G401 (cell line): ENCODE data around the gene NBPF1. TPM values are rescaled to one million over a fixed set of nuclear protein-coding genes. Genes with fewer than 3 reads are reported as not detected.
"Not testable (repeated sequence)": the region's sequence is repeated elsewhere in the genome, so short reads cannot be mapped to it uniquely, and the experiment has no call there.

ENCODE experiments used
- DNase-seq: peaks from one replicate; pipeline ENCODE4 v3.0.0-alpha.2; 2015; ENCODE audit warnings: low spot score
- in situ Hi-C: cut with HindIII; loops from 2 replicates; pipeline ENCODE4 v1.10.0; 2016; ENCODE audit warnings: low sequenced_read_pairs, mixed read lengths
- total RNA-seq: library from RNA; depleted of rRNA; stranded (reverse); fragments of >200 nt; shearing (Covaris generic); gene quantifications from 2 replicates; pipeline ENCODE4 v1.2.3, GENCODE V29; 2014

NBPF1 gene
- total RNA-seq, 1 experiment from 2014 or later, result 27.6 TPM

DNA sequence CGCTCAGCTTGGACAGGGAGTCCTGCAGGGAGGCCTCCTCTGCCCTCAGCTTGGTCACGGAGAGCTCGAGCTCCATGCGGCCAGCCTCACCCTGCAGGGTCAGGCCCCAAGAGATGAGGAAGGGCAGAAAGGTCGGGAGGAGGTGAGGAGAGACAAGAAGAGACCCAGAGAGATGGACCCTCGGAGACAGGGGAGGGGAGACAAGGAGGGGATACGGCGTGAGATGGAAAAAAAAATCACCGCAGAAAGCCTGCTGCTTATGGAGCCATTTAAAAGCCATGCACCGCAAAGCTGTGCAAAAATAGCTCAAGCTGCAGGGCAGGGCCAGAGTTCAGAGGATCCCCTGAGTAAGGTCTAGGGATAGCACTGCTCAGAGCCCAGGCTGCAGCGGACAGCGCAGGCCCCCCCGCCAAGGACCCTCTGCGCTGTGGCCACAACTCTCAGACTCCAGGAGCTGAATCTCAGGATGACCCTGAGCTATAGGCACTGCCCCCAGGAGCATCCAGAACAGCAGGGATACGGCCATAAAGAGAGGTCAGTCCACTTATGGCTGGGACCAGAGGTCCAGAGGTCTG is 13.1 kb upstream of the NBPF1 start:
- in situ Hi-C loops, DNase-seq: not testable (repeated sequence)

DNA sequence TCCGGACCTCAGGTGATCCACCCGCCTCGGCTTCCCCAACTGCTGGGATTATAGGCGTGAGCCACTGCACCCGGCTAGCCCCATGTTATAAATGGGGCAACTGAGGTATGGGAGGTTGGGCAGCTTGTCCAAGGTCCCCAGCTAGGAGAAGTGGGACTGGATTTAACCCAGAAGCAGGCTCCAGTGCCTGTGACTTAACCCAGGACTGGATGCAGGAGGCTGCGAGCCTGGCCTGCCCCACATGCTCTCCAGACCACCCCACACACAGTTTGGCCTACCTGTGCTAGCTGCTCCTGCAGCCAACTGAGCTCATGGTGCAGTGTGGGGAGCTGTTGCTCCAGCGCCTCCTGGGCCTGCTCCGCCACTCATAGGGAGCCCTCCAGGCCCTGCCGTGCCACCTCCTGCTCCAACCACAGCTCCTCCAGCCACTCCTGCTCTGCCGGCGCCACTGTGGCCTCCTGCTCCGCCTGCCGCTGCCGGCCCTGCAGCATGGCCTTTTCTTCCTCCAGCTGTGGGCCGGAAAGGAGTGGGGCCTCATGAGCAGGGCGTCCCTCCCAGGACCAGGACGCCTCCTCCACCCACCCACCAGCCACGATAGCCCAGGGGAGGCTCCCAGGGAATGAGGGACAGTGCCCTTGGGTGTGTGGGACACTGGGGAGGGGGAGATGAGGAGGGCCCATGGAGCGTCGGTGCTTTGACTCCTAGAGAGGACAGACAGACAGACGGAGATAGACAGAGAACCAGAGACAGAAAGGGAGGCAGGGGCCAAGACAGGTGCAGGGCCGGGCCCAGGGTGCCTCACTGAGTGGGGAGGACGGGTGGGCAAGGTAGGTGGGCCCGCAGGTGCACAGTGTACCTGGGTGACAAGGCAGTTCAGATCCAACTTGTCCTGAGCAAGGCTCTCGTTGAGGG is 12.4 kb upstream of the NBPF1 start:
- in situ Hi-C loops, result no loop called here
- no peak for DNase-seq

DNA sequence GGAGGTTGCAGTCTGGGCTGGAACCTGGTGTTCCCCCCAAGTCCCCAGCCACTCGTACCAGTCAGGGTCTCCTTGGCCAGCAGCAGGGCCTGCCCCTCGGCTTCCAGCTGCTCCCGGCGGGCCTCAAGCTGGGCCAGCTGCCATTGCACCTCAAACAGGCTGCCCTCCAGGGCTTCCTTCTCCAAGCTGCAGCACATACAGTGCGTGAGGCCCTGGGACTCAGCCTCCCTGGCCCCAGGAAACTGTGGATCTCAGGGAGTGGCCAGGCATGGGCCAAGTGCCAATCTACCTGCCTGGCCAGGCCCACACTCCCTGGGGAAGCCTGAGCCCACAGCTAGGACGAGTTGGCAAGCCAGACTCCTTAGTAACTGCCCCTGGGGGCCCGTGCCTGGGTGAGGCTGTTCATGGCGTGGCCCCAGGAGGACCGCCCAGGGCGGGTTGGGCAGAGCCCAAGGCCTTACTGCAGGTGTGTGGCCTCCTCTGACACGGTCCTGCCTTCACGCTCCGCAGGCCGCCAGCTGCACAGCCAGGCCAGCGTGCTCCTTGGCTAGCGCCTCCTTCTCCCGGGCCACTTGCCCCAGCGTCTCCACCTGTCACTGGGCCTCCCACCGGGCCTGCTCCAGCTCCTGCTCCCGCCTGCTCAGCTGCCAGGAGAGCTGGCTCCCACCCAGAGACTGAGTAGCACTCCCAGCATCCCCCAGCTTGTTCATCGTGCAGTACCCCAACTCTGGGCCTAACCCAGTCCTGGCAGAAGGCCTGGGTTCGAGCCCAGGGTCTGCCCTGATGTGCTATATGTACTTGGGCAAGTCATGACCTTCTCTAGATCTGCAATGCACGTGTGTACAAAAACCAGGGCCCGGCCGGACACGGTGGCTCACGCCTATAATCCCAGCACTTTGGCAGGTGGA is 10.7 kb upstream of the NBPF1 start:
- DNase-seq, result peak; percentile 95
- in situ Hi-C loops, result not testable (repeated sequence)

DNA sequence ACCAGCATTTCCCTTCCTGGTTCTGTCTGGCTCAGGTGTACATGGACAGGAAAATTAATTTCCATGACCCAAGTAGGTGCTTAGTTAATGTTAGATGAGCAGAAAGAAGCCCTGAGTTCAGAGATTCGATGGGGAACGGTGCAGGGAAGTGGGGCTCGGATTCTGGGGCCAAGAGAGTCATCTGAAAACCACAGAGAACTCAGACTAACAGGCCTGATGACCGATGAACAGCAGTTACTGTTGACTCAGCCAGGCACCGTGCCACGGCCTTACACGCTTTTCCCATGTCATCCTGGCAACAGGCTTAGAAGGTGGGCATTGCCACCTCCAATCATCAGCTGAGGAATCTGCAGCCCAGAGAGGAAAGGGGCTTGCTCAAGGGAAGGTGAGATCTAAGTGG is 10.0 kb upstream of the NBPF1 start:
- in situ Hi-C loops, result not testable (repeated sequence)
- peak; percentile 79 for DNase-seq

DNA sequence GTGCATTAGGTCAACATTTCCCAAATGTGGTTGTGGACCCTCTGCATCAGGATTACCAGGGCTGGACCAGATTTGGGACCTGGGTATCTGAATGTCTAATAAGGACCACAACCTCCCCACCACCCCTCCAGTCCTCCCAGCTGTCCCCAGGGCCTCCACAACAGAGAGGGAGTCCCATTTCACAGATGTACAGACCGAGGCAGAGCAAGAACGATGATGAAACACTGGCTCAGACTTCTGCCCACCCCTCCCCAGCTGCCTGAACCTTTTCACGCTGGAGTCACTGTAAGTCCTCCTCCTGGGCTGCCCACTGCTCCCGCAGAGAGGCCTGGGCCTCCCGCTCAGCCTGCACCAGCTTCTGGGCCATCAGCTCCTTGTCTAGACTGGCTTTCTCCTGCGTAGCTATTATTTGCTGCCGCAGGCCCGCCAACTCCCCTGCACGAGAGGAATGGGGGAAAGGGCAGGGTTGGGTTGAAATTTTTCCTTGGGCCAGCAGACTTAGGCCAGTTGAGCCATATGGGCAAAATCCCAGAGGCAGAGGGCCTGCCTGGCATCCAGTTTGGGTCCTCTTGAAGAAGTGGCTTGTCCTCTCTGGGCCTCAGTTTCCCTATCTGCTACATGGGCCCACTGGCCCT is 8.4 kb upstream of the NBPF1 start:
- DNase-seq, in situ Hi-C loops: not testable (repeated sequence)

DNA sequence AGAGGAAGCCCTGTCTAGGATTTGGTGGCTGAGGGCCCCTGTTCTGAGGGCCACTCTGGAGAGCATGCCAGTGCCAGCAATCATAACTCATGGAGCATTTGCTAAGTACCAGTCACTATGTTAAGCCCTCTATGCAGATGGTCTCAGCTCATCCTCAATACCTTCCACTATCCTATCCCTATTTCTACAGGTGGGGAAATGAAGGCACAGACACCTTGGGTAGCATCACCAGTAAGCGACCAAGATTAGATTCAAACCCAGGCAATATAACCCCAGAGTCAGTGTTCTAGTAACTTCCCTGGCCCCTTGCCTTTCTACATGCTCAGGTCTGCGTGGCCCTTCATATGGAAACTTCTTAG is 7.9 kb upstream of the NBPF1 start:
- in situ Hi-C loops, result no loop called here

DNA sequence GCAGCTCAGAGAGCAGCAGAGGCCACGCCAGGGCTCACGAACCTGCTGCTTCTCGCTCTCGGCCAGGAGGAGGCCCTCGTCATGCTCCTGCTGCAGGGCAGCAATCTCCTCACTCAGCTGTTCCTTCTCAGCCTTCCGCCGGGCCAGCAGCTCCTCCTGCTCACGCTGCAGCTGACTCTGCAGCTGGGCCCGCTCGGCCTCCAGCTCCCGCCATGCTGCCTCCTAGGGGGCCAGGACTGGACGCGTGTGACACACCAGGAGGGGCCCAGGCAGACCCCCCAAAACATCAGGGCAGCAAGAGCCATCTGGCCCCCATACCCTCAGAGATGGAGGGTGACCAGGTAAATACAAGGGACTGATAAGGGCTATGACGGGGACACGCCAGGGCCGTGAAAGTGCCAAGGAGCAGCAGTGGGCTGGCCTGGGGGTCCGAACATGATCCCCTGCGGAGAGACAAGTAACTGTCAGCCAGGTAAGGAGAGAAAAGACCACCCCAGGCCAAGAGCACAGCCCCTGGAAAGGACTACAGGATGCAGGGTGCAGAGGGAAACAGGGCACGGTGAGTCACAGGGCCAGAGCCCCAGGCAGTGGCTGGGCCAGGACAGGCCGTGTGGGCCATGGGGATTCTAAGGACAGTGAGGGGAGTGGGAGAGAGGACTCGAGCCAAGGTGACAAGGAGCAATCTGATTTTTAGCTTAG is 6.6 kb upstream of the NBPF1 start:
- in situ Hi-C loops, DNase-seq: not testable (repeated sequence)

More for the DNA sequence above, 7.9 kb upstream of the NBPF1 start:
- no peak for DNase-seq

DNA sequence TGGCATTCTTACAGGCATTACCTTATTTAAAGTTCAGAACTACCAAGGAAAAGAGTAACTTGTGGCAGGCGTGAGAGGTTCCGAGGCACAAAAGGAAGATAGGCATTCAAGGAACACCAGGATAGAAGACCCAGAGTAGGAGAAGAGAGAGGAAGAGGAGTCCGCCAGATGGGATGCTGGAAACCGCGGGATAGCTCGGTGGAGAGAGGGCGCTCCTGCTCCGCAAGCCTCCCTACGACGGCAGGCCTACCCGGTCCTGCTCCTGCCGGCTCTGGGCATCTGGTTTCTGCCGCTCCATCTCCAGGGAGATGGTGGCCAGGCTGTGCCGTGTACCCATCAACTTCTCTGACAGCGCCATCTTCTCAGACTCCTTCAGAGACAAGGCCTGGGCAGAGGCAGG is 5.4 kb upstream of the NBPF1 start:
- in situ Hi-C loops, result no loop called here
- no peak for DNase-seq

DNA sequence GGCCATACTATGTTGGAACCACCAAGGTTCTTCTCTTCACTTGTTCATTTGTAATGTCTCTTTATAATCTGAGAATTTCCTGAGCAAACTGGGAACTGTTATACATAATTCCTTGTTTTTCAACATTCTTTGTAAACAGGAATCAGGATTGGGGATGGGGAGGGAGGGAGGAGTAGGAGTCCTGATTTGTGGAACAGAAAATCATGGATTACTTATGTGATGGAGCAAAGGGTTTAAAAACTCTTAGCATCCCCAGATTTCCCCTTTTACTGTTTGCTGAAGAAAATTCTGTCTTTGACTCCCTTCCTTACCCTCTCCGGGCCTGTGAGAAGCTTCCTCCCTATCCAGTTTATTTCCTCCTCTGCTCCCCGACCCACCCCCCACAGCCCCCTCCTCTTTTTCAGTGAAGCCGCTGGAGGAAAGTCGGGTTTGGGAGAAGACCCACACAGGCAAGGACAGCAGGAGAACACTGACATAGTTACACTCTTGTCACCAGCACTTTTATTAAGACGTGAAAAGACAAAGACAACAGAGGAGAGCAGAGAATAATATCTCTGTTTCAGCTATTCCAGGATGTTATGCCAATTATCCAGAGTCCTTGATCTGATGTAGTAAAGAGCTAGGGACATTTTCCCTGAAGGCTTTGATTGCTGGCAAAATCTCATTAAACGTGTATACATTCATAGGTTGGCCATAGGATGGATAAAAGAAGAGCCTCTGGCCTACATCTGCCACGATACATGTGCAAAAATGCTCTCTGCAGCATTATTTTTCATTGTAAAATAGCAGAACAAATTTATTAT is 4.6 kb upstream of the NBPF1 start:
- in situ Hi-C loops, result no loop called here
- no peak for DNase-seq

DNA sequence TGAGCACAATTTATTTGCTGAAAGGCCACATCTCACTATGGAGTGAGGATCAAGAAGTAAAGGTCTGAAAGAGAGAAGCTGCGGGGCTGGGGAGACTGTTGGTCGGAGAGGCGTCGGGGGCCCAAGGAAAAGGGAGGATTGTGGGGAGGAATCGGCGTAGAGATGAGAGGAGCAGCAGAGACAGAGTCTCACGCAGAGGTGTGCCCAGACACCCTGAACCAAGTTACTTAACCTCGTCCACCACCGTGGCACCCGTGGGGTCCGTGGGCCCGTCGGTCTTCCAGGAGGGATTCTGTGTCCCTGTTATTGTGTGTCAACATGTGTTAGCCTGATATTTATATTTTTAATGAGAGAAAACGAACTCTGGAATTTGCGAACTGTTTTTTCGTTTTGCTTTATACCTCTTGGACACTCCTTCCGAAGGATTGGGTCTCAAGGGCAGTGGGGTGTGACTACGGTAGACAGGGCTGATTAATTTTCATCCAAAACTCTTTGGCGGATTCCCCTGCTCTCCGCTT is 3.8 kb upstream of the NBPF1 start:
- in situ Hi-C loops, result no loop called here
- DNase-seq, result no peak

DNA sequence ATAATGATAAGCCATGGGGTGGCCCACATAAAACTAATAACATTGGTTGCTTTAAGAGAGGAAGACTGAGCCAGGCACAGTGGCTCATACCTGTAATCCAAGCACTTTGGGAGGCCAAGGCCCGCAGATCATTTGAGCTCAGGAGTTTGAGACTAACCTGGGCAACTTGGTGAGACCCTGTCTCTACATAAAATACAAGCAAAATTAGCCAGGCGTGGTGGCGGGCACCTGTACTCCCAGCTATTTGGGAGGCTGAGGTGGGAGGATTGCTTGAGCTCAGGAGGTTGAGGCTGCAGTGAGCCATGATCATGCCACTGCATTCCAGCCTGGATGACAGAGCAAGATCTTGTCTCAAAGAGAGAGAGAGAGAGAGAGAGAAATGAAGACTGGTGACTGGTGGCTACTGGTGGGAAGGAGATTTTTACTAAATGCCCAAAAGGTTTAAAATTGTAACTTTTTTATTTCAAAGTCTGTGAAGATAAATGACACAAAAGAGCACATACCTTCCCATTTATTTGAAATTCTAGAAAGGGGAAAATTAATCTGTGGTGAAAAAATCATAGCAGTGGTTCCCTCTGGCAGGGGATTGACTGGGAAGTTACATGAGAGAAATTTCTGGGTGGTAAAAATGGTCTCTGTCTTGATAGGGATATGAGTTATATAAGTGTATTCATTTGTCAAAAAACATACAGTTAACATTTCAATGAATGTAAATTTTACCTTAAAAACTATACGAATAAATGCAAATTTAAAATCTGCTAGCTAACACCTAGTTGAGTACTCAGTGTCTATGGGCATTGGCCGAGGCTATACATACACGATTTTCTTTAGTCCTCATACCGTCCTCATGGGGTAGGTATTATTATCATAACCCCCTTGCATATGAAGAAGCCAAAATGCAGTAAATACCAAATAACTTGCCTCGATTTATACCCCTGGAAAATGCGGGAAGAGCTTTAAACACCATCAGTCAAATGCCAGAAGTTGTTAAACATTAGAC is 2.2 kb upstream of the NBPF1 start:
- in situ Hi-C loops, result no loop called here
- DNase-seq, result no peak

DNA sequence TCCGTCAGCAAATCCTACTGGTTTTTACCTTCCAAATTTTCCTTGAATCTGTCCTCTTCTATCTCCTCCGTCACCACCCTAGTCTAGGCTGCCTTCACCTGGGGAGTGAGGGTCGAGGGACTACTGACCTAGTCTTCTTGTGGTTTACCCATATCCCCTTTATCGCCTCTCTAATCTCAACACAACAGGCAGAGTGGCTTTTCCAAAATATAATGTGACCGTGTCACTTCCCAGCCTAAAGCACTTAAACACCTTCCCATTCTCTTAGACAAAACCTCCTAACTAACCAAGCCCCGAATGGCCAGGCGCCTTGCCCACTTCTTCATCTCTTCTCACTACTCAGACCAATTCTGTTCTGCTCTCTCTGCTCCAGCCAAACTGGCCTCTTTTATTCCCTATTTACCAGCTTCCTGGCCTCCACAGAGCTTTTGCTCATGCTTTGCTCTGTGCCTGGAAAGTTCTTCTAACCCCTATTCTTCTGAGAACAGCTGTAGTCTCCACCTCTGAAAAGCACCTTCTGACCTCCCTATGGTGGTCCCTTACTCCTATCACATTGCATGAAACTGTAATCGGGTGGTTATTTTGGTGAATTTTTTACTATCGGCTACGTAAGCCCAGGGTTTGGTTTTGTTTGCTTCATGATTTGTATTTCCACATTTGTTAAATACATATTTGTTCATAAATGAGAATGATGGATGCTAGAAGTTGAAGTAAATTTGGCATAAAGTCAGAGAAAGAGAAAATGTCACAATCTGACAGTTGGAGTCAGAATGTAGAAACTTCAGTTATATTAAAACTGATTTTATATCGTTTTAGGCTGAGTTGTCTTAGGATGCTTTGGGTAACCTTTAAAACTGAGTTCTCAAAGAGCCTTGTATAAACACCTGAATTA is 1.2 kb upstream of the NBPF1 start:
- no peak for DNase-seq
- in situ Hi-C loops, result no loop called here

DNA sequence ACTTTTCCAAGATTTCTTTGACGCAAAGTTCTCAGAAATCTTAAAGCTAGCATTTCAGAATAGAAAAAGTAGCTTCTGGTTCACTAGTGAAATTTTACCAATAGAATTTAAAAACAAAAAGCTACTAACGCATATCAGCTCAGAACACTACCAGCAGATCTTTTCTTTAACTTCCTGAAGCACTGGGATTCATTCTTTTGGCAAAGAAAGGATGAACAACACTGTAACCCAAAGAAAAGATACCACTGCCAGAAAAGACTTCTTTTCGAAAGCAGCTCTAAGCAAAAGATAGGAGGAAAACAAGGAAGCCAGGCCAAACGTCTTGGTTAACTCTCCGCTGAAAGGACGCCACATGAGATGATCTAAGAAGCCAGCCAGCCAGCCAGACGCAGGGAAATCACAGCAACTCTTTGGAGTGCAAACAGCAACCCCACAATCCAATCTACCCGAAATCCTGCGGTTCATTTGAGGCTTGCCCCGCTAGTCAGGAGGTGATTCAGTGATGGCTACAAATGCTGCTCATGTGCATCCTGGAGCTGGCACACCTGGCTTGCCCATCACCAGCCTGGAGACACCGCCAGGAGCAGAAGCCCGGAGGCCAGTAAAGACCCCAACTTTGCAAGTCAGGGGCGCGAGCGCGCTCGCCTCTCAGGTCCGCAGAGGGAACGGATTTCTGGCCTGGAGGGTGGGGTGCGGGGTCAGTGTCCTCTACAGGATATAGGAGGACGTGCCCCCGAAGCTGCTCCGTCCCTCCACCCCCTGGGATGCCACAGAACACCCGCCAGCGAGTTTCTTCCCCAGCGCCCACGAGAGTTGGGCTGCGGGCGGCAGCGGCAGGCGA is 812 bp downstream of the NBPF1 start:
- in situ Hi-C loops, result no loop called here
- peak; percentile 89 for DNase-seq

DNA sequence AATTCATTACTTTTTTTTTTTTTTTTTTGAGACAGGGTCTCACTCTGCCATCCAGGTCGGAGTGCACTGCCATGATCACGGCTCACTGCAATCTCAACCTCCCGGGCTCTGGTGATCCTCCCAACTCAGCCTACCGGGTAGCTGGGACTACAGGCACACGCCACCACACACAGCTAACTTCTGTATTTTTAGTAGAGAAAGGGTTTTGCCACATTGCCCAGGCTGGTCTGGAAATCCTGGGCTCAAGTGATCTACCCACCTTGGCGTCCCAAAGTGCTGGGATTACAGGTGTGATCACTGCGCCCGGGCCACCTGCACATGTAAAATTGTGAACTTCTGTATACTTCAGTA is 1.4 kb downstream of the NBPF1 start:
- peak; percentile 39 for DNase-seq

DNA sequence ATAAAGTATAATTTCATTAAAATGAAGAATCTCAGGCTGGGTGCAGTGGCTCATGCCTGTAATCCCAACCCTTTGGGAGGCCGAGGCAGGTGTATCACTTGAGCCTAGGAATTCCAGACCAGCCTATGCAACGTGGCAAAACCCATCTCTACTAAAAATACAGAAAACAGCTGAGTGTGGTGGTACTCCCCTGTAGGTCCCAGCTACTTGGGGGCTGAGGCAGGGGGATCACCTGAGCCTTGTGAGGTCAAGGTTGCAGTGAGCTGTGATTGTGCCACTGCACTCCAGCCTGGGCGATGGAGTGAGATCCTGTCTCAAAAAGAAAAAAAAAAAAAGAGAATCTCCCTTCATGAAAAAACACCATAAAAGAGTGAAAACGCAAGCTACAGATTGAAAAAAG is 2.2 kb downstream of the NBPF1 start:
- DNase-seq, in situ Hi-C loops: not testable (repeated sequence)

More for the DNA sequence above, 1.4 kb downstream of the NBPF1 start:
- in situ Hi-C loops, result not testable (repeated sequence)
